AG10803 (cell line): ENCODE data around the gene NOG.

Source experiments
- DNase-seq: peaks from one replicate; pipeline ENCODE4 v3.0.0; 2010; ENCODE audit warnings: low read depth
- H3K4me3 ChIP-seq: 2 replicates; pipeline ENCODE4 v1.5.1; 2011; ENCODE audit warnings: mild to moderate bottlenecking, low read length, control low read depth
- CTCF ChIP-seq: conservative IDR thresholded peaks from 2 replicates; pipeline ENCODE4 v1.5.1; 2011; ENCODE audit warnings: mild to moderate bottlenecking, low read length, control low read depth, inconsistent platforms

Gene NOG

GRCh38 chr17:56641373-56641772 lies 47.9 kb downstream of the NOG start:
- no peak overlapping the region for H3K4me3 ChIP-seq
- no peak for DNase-seq
- TF ChIP-seq CTCF = no peak

GRCh38 chr17:56641894-56642293 lies 48.4 kb downstream of the NOG start:
- H3K4me3 ChIP-seq = no peak overlapping the region
- no peak for DNase-seq
- TF ChIP-seq CTCF = no peak

- no peak overlapping the region for H3K4me3 ChIP-seq
- no peak for DNase-seq
- no peak for TF ChIP-seq CTCF
These were observed 48.9 kb downstream of the NOG start for GRCh38 chr17:56642424-56642823.
